ENCODE measurements around the gene C11orf16.
A peak's percentile ranks its signal among the peaks of the same experiment; 100 is the strongest.
"Not testable (repeated sequence)": the region's sequence is repeated elsewhere in the genome, so short reads cannot be mapped to it uniquely, and the experiment has no call there.

C11orf16 gene

DNA sequence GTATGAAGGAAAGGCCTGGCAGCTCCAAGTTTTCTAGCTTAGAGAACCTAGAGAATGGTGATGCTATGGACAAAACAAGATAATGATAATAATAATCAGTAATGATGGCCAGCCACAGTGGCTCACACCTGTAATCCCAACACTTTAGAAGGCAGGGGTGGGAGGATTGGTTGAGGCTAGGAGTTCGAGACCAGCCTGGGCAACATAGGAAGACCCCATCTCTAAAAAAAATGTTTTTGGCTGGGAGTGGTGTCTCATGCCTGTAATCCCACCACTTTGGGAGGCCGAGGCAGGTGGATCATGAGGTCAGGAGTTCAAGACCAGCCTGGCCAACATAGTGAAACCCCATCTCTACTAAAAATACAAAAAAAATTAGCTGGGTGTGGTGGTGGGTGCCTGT is 3.0 kb upstream of the C11orf16 start:
- DNase-seq, result not testable (repeated sequence)

DNA sequence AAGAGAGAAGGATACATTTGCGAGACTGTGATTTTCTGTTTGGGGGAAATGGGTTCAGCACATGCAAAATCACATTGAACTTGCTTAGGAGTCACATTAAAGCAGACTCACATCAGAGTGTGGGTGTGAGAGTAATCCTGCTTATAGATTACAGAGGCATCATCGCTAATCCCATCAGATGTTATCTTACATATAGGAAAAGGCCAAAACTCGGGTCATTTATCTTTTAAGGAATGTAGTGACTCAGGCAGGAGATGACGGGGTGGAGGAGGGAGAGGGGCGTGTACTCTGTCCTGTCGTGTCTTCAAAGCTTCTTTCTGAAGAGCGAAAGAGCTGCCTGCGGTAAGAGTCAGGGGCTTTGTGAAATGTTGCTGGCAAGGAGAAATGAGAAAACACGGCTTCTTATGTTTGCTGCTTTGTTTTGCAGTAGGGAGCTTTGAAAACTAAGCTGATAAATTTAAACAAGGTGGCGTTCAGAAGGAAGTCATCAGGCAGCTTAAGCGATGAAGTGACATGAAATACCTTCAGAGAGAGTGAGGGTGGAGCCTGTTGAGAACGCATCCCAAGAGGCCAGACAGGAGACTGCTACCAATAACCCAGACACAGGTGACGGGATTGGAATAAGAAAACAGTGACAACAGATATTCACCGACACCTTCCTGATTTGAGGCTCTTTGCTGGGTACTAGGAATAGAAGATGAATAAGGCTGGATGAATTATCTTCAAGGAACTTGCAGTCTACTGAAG is 2.2 kb upstream of the C11orf16 start:
- DNase-seq, result no peak

DNA sequence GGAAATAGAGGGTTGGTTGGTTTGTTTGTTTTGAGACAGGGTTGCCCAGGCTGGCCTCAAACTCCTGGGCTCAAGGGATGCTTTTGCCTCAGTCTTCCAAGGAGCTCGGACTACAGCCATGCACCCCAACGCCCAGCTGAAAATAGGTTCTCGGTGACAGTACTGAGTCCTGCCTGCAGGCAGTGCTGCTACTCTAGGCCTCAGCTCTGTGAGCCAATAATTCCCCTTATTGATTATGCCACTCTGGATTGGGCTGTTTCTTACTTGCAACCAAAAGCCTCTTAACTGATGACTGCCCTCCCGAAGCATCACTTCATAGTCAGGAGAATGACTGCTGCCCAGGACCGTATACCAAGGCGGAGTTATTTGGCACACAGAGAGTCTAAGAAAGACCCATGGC is 1.2 kb upstream of the C11orf16 start:
- DNase-seq, result no peak

DNA sequence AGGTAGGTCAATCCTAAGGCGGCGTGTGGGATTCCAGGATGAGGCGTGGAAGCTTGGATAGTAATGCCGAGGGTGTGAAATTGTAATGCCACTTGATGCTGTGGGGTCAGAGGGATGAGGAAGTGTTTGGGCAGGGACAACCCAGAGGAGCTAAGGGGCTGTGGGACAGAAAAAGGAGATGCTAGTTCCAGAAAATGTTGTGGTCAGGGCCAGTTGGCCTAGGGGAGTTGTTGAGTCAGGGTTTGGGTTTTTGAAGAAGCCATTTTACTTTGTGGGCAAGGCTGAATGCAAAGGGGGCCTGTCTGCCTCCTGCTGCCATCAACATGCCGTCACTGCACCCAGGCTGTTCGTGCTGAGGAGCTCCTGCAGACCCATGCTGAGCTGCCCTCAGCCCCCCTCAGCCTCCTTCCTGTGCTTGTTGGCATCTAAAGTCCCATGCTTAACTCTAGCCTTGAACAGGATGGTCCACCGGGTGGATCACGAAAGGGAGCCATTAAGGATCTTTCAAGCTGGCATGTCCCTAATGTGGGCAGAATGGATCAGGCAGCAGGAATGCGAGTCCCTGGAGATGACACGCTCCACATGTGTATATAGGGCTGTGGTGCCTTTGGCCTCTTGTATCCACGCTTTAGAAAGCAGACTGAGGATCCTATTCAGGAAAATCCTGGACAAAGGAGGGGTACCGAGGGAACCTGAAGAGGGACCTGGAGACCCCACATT is 2.1 kb downstream of the C11orf16 start:
- no peak for DNase-seq

DNA sequence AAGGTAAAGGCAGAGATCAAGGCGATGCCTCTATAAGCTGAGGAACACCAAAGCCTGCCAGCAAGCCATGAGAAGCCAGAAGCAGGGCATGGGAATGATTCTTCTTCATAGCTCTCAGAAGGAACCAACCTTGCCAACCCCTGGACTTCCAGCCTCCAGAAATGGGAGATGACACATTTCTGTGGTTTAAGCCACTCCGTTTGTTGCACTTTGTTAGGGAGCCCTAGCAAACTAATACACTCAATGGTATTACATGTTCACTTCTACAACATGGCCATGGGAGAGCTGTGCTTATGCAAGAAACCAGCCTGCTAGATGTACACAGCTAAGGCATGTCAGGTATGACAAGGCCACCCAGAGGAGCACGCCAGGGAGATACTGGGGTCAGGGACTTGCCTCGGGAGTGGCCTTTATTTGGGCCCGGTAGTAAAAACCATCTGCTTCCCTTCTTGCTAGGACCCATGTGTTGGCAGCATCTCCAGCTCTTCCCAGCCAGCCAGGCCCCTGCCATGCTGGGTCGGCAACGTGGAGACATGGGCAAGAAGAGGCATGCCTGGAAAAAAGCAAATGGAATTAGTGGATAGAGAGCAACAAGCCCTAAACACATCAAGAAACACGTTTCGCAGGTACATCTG is 3.6 kb downstream of the C11orf16 start:
- DNase-seq, result no peak

DNA sequence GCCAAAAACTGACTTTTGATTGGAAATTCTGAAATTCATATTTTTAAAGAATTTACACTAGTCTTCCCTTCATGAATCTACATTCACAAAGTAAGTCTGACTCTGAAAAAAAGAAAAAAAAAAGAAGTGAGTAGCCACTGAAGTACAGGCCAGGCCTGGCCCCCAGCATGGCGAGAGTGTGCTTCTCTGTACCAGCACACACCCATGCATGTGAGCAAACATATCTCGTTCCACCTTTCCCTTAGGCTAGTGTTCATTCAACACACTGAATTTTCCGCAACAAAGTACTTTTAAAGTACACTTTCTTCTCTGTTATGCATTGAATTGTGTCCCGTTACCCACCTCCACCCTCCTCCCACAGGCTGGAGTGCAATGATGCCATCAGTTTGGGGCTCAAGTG is 4.5 kb downstream of the C11orf16 start:
- DNase-seq, result no peak

DNA sequence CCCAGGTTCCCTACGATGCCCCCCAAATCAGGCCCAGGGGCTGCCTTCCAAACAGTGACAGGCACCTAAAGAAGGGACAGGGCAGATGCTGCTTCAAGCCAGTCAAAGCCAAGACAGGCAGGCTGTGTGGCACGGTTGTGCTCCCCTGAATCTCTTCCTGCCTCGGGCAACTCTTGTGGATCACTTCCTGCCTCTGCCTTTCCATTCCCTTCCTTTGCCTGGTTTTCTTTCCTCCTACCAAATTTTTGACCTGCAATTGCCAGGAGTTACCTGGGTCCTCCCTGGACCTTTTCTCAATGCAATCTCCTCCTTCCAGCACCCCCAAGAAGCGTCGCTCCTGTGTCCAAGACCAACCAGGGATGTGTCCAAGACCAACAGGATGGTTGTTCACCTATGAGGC is 5.5 kb downstream of the C11orf16 start:
- DNase-seq, result no peak

DNA sequence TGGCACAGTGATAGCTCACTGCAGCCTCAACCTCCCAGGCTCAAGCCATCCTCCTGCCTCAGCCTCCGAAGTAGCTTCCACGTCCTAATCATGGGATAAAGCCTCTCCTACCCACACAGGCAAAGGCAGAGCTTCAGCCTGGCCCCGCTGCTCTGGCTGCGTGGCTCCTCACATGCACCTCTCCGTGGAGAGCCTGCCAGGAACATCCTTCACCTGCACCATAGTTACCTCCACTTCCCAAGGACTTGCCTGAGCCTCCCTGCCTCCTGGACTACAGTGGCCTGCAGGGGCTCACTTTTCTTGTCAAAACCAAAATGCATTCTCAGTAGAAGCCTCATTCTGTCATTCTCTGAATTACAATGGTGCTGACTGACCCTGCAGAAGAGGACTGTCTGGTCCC is 6.5 kb downstream of the C11orf16 start:
- DNase-seq, result no peak

DNA sequence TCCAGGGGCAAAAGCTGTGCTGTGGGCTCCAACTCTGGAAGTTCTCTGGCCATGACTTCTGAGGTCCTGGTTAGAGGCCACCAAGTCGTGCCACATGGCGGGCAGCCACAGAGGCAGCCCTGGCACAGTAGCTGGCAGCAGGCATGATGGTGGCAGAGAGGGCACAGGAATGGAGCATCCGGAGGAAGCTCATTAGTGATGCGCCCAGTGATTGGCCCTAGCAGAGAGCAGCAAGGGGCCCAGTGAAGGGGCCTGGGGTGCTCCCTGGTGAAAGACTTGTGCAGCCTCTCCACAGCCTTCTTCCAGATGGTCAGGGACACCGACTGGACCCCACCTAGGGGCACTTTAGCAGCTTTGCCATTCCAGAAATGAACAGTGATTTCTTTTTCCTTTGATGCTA is 7.0 kb downstream of the C11orf16 start:
- no peak for DNase-seq

DNA sequence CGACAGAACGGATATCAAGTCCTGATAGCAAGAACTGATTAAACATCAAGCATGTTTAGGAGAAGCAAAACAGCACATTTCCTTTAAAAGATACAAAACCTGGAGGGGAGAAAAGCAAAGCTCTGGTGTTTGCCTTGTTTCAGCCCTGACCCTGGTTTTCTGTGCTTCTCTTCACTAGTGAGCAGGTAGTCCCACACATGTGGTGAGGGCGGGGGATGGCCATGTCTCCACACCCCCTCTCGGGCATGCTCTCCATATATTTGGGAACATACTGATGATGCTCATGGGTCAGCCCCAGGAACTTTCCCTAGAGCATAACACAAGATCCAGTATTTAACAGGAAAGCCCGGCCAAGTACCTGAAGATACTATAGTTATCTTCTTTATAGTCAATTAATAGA is 10.1 kb downstream of the C11orf16 start:
- no peak for DNase-seq

DNA sequence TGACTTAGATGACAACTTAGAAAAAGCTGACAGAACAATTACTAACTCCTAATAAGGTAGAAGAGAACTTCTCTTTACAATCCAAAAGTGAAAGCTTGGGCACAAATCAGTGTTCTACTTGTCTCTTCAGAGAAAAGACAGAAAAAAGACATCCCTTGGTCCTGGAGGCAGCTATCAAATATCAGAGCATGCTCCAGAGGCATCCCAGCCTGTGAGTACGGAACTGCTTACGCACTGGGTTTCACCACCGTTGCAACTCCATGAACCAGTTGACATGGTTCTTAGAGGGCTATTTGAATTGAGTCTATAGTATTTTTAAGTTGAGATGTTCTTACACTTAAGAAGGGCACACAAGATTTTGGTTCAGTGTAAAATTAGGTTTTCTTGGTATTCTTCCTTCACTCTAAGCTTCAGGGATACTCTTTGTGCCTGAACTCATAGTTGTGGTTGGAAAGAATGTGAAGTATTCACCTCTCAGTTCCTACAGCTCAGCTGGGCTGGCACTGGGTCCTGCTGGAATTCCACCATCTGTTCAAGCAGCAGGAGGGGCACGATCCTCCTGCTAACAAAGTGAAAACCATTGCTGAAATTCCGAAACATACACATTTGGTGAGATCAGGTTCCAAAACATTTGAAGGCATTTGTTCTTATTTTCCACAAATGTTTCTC is 15.5 kb downstream of the C11orf16 start:
- no peak for DNase-seq

DNA sequence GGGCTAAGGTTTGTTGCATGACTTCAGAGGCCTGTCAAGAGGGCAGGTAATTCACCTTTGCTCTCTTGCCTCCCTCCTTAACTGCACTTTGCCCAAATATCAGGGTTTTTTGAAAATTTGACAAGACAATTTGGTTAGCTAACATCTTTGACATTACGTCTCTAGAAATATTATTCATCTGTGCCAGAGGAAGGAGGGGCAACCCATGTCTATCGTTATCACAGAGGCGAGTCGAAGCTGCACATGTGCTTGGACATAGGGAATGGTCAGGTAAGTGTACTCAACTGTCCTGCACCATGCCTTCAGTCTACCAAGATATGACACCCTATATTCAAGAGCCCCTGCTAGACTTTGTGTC is 18.1 kb downstream of the C11orf16 start:
- DNase-seq, result no peak

DNA sequence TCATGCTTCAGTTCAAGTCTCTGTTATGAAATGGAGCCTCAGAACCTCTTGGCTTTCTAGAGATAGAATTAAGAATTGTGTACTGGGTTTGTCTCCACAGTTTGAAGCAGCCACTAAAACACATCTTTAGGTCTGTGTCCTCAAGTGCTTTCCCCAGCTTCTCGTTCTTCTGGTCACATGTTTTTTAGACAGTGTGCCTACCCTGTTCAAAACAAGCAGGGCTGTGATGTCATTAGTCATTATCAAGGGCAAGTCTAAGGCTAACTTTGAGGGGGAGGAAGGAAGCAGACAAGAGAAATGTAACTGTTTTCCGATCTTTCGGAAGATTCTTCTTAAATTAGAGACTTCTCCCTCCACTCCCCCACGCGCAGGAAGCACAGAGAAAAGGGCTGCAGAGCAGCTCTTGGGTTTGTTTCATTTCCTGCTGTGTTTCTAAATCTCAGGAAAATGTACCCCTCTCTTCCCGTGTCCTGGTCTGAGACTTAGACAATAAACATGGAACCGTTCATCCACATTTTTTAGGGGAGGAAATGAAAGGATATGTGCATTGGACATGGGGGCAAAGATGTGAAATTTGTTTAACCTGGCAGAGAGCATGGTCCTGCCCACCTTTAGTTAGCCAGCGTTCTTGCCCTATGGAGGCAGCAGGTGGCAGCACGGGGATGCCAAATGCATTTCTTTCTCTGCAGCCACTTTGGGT is 18.6 kb downstream of the C11orf16 start:
- DNase-seq, result peak; percentile 58

DNA sequence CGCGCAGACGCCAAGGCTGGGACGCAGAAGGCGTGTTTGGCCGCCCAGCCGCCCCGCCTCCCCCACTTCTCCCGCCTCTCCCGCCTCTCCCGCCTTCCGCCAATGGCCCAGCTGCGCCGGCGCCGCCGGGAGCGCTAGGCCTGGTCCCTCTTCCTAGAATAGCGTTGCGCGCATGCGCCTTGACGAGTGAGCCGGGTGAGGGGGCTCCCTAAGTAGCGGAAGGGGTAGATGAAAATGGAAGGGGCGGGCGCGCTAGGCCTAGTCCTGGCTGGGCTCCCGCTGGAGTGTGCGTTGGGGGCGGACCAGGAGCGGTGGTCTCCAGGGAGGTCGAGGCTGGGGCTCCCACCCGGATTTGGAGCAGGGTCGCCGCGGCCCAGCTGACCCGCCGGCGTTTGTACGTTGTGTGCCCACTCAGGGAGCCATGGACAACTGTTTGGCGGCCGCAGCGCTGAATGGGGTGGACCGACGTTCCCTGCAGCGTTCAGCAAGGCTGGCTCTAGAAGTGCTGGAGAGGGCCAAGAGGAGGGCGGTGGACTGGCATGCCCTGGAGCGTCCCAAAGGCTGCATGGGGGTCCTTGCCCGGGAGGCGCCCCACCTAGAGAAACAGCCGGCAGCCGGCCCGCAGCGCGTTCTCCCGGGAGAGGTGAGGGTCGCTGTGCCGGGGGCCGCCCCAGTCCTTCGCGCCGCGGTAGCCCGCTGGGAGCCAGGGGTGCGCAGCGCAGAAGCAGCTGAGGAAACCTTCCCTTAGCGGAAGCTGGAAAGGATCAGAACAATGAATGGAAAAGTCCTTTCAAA is 21.5 kb downstream of the C11orf16 start, which contains the start of gene AKIP1:
TSS of gene AKIP1 (plus strand) at position 161 of the 795 bp plus-strand sequence. CDS start at position 422, 261 bp downstream.
- peak; percentile 90 for DNase-seq

DNA sequence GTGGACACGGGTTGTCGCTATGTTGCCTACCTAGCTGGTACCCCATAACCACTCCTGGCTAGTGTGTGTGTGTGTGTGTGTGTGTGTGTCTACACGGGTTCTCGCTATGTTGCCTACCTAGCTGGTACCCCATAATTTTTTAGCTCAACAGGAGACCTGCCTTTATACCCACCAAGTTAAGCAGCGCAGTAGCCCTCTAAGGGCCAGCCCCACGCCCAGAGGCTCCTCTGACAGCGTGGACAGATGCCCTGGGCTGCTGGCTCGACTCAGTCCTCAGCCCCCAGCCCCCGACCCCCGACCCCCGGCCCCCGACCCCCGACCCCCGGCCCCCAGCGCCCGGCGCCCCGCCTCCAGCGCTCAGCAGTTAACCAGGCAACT is 22.1 kb downstream of the C11orf16 start:
- no peak for DNase-seq

DNA sequence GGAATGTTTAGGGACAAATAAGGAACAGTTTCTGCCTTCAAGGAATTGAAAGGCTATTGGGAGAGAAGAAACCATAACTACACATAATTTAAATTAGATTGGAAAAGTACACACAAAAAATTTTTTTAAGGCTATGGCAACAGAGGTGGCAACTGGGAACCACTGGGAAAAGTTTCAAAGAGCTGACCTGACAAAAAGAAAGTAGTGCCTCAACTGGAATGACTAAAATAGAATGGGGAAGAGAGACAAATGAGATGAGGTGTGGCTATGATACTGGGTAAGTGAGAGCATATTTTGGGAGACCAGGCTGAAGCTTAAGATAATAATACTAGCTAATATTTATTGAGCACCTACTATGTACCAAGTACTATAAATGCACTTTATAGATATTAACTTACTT is 24.6 kb downstream of the C11orf16 start:
- no peak for DNase-seq

DNA sequence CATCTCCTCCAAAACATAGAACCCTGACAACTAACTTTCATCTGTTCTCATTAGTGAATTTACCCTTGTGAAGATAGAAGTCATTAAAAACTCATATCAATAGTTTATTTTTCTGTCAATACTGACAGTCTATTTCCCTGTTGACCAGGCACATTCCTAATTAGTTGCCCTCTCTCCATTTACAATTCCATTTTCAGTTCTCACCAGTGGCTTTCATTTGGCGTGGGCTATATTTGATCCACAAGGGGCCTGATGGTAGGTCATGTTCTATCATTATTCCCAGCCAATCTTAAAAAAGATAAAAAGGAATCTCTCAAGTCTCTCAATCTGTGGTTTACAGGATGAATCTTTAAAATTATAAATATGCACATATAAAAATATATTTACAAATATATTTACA is 25.6 kb downstream of the C11orf16 start:
- no peak for DNase-seq

DNA sequence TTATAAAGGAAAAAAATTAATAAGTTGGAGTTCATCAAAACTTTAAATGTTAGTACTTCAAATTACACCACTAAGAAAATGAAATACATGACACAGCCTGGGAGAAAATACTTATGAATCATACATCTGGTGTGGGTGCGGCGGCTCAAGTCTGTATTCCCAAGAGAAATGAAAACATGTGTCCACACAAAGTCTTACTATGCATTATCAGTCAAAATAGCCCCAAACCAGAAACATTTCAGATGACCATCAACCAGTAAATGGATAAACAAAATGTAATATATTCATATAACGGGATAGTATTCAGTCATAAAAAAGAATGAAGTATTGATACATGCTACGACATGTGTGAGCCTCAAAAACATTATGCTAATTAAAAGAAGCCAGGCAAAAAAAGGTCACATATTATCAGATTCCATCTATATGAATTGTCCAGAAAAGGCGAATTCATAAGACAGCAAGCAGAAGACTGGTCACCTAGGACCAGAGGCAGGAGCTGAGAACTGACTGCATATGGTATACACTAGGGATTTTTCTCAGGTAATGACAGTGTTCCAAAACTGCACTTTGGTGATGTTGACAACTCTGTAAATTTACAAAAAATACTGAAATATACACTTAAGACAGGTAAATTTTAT is 27.1 kb downstream of the C11orf16 start:
- DNase-seq, result no peak

DNA sequence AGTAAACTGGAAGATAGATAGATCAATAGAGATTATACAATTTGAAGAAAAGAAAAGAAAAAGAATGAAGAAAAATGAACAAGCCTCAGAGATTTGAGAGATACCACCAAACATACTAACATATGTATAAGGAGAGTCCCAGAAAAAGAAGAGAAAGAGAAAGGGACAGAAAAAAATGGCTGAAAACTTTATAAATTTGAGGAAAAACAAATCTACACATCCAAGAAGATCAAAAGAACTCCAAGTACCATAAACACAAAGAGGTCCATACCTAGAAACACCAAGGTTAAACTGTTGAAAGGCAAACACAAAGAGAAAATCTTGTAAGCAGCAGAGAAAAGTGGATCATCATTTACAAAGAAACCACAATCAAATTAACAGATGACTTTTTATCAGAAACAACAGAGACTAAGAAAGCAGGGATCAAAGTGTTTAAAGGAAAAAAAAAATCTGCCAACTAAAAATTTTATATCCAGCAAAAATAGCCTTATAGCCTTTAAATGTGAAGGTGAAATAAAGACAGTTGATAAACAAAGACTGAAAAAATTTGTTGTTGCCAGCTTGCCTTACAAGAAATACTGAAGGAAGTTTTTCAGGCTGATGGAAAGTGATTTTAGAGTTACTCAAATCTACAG is 33.5 kb downstream of the C11orf16 start:
- no peak for DNase-seq

DNA sequence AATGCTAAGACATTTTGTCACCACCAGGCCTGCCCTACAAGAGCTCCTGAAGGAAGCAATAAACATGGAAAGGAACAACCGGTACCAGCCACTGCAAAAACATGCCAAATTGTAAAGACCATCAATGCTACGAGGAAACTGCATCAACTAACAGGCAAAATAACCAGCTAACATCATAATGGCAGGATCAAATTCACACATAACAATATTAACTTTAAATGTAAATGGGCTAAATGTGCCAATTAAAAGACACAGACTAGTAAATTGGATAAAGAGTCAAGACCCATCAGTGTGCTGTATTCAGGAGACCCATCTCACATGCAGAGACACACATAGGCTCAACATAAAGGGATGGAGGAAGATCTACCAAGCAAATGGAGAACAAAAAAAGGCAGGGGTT is 41.6 kb downstream of the C11orf16 start:
- not testable (repeated sequence) for DNase-seq

DNA sequence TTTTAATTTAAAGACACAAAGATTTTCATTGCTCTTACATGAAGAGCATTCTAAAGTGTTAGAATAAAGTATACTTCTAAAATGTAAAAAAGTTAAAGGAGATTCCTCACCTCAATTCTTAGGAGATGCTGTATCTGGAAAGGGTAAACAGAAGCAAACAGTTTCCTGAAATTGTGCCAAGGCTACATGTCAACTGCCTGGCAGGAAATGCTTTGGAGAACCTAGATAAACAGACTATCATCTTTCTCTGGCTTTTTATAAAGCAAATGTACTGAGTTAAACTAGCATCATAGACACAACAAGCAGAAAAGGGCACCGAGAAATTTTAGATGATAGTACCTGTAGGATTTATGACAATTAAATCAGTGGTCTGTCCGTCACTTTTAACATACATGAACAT is 46.4 kb downstream of the C11orf16 start:
- no peak for DNase-seq

Data from activated CD4-positive, alpha-beta T cell treated with anti-CD3 and anti-CD28 coated beads for 48 hours (primary cell).